IMR-90 (cell line): ENCODE data around the gene LENEP. TPM values are rescaled to one million over a fixed set of nuclear protein-coding genes. Genes with fewer than 3 reads are reported as not detected.

Experiments used
- ATAC-seq: fragments of 200-7000 bp; cut with Tn5 transposase; 2 replicates; pipeline ENCODE4 v1.9.1; 2020; ENCODE audit warnings: low read depth, mild to moderate bottlenecking, moderate library complexity
- BruUV-seq: library from RNA; stranded (reverse); fragments of 400-500 nt; replicated peaks from 2 replicates; lab custom pipeline; 2021; lab: Mats Ljungman, UMichigan
- CTCF ChIA-PET: fragments of 300-600 bp; formaldehyde crosslinking; extraction: SDS; loops from one replicate; lab custom pipeline; 2021; ENCODE audit warnings: antibody characterized with exemption; lab: Yijun Ruan, JAX
- POLR2A ChIA-PET: fragments of 300-600 bp; sonication (Branson Sonifier 250); formaldehyde crosslinking; loops from one replicate; lab custom pipeline; 2022; ENCODE audit warnings: antibody characterized with exemption; ENCODE audit not compliant: unreplicated experiment; lab: Charles Lee
- DNase-seq: peaks from one replicate; pipeline ENCODE4 v3.0.0; 2013
- H2AFZ ChIP-seq: replicated peaks from 2 replicates; pipeline ENCODE3; 2013; ENCODE audit warnings: low read length, mild to moderate bottlenecking; ENCODE audit not compliant: poor library complexity
- H2AK5ac ChIP-seq: 2 replicates; pipeline ENCODE4 v1.6.1; 2013; ENCODE audit warnings: low read depth, low read length, inconsistent platforms
- H2AK9ac ChIP-seq: replicated peaks from 2 replicates; pipeline ENCODE3; 2013; ENCODE audit warnings: mild to moderate bottlenecking, low read depth, low read length, moderate library complexity; ENCODE audit not compliant: poor library complexity
- H2BK120ac ChIP-seq: 2 replicates; pipeline ENCODE4 v1.6.1; 2013; ENCODE audit warnings: low read depth, low read length, inconsistent platforms
- H2BK15ac ChIP-seq: 3 replicates; pipeline ENCODE4 v1.6.1; 2013; ENCODE audit warnings: low read depth, low read length, inconsistent platforms
- H2BK20ac ChIP-seq: 2 replicates; pipeline ENCODE4 v1.6.1; 2013; ENCODE audit warnings: low read depth, mild to moderate bottlenecking, inconsistent platforms, low read length, moderate library complexity
- H2BK5ac ChIP-seq: 2 replicates; pipeline ENCODE4 v1.6.1; 2013; ENCODE audit warnings: mild to moderate bottlenecking, low read depth, low read length, inconsistent platforms; ENCODE audit not compliant: poor library complexity, severe bottlenecking
- H3K14ac ChIP-seq: replicated peaks from 2 replicates; pipeline ENCODE4 v1.6.1; 2013; ENCODE audit warnings: low read depth, low read length, inconsistent platforms
- H3K18ac ChIP-seq: 2 replicates; pipeline ENCODE4 v1.6.1; 2013; ENCODE audit warnings: low read depth, low read length, control low read depth
- H3K23ac ChIP-seq: 2 replicates; pipeline ENCODE4 v1.6.1; 2013; ENCODE audit warnings: low read depth, low read length, inconsistent platforms
- H3K27ac ChIP-seq: 2 replicates; pipeline ENCODE4 v1.5.1; 2013; ENCODE audit warnings: mild to moderate bottlenecking, control low read depth, low read length; ENCODE audit not compliant: insufficient read depth
- H3K27me3 ChIP-seq: 2 replicates; pipeline ENCODE4 v1.6.1; 2013; ENCODE audit warnings: low read length; ENCODE audit not compliant: control insufficient read depth, insufficient read depth
- H3K36me3 ChIP-seq: 2 replicates; pipeline ENCODE4 v1.6.1; 2013; ENCODE audit warnings: low read length, mixed read lengths; ENCODE audit not compliant: control insufficient read depth, insufficient read depth
- H3K4ac ChIP-seq: 2 replicates; pipeline ENCODE4 v1.6.1; 2013; ENCODE audit warnings: low read depth, low read length, inconsistent platforms
- H3K4me1 ChIP-seq: 2 replicates; pipeline ENCODE4 v1.6.1; 2013; ENCODE audit warnings: low read length, mixed read lengths; ENCODE audit not compliant: control insufficient read depth, insufficient read depth
- H3K4me2 ChIP-seq: 2 replicates; pipeline ENCODE4 v1.6.1; 2013; ENCODE audit warnings: low read depth, mild to moderate bottlenecking, control low read depth, low read length, moderate library complexity
- H3K4me3 ChIP-seq: 2 replicates; pipeline ENCODE4 v1.5.1; 2013; ENCODE audit warnings: low read depth, mild to moderate bottlenecking, control low read depth, low read length, moderate library complexity; ENCODE audit not compliant: insufficient read depth
- H3K56ac ChIP-seq: 2 replicates; pipeline ENCODE4 v1.6.1; 2013; ENCODE audit warnings: low read length, inconsistent platforms; ENCODE audit not compliant: insufficient read depth; ENCODE audit errors: extremely low read depth
- H3K79me1 ChIP-seq, 2 experiments: 2 replicates each; pipeline ENCODE4 v1.6.1; 2013; ENCODE audit warnings: low read length in 2 of 2, inconsistent platforms in 1 of 2, low read depth in 1 of 2
- H3K9ac ChIP-seq: 2 replicates; pipeline ENCODE4 v1.6.1; 2013; ENCODE audit warnings: low read depth, low read length, control low read depth
- H3K9me1 ChIP-seq: 2 replicates; pipeline ENCODE4 v1.6.1; 2013; ENCODE audit warnings: low read length, inconsistent platforms; ENCODE audit not compliant: insufficient read depth
- H3K9me3 ChIP-seq: 2 replicates; pipeline ENCODE4 v1.6.1; 2013; ENCODE audit warnings: low read length; ENCODE audit not compliant: control insufficient read depth, insufficient read depth
- H4K20me1 ChIP-seq: 2 replicates; pipeline ENCODE4 v1.6.1; 2013; ENCODE audit warnings: low read length, inconsistent platforms; ENCODE audit not compliant: insufficient read depth
- H4K5ac ChIP-seq: 2 replicates; pipeline ENCODE4 v1.6.1; 2013; ENCODE audit warnings: mild to moderate bottlenecking, low read depth, low read length, control low read depth
- H4K8ac ChIP-seq, 2 experiments: 2 replicates each; pipeline ENCODE4 v1.6.1; 2013; ENCODE audit warnings: low read depth in 2 of 2, low read length in 2 of 2, control low read depth in 1 of 2, inconsistent platforms in 1 of 2
- H4K91ac ChIP-seq: 2 replicates; pipeline ENCODE4 v1.6.1; 2013; ENCODE audit warnings: low read depth, low read length, inconsistent platforms; ENCODE audit not compliant: insufficient read depth
- CEBPB ChIP-seq: IDR thresholded peaks from 2 replicates; pipeline ENCODE4 v1.6.1; 2012; ENCODE audit warnings: low read depth, low read length, improper control_type of control experiment
- CHD1 ChIP-seq: IDR thresholded peaks from 2 replicates; pipeline ENCODE4 v1.6.1; 2012; ENCODE audit warnings: low read depth, low read length, improper control_type of control experiment
- FOS ChIP-seq: fragments of 150-350 bp; IDR thresholded peaks from 2 replicates; pipeline ENCODE4 v1.6.1; 2016; ENCODE audit warnings: low read depth, low read length
- NFE2L2 ChIP-seq: fragments of 150-350 bp; IDR thresholded peaks from 2 replicates; pipeline ENCODE4 v1.6.1; 2016; ENCODE audit warnings: low read depth, mild to moderate bottlenecking, low read length
- RAD21 ChIP-seq: IDR thresholded peaks from 2 replicates; pipeline ENCODE4 v1.6.1; 2012; ENCODE audit warnings: low read length, improper control_type of control experiment
- RCOR1 ChIP-seq: IDR thresholded peaks from 2 replicates; pipeline ENCODE4 v1.6.1; 2012; ENCODE audit warnings: mild to moderate bottlenecking, low read length, improper control_type of control experiment; ENCODE audit not compliant: insufficient replicate concordance
- RFX5 ChIP-seq: IDR thresholded peaks from 2 replicates; pipeline ENCODE4 v1.8.0; 2012; ENCODE audit warnings: low read depth, mild to moderate bottlenecking, low read length, moderate library complexity
- SMC3 ChIP-seq: fragments of 150-350 bp; IDR thresholded peaks from 2 replicates; pipeline ENCODE4 v1.6.1; 2016; ENCODE audit warnings: low read depth, mild to moderate bottlenecking, antibody characterized with exemption, low read length, moderate library complexity
- USF2 ChIP-seq: fragments of 150-350 bp; IDR thresholded peaks from 2 replicates; pipeline ENCODE4 v1.6.1; 2017; ENCODE audit warnings: mild to moderate bottlenecking, antibody characterized with exemption, low read length, low read depth
- WGBS, 2 experiments: methylation state at CpG; one replicate each; pipeline versions ENCODE4 v1.1.5 to v1.1.7; 2013; ENCODE audit warnings: missing lambda C conversion rate in 2 of 2; ENCODE audit not compliant: insufficient read length in 1 of 2; ENCODE audit errors: extremely low coverage in 2 of 2; 5-methylcytosine and 5-hydroxymethylcytosine counted together
- dilution Hi-C: fragments of 300-500 bp; cut with HindIII; formaldehyde crosslinking; loops from one replicate; pipeline ENCODE4 v1.14.3; 2018; ENCODE audit warnings: low sequenced_read_pairs; ENCODE audit not compliant: unreplicated experiment
- in situ Hi-C: fragments of 300-500 bp; cut with MboI; formaldehyde crosslinking; loops from 3 replicates; pipeline ENCODE4 v1.14.3; 2019; ENCODE audit warnings: low sequenced_read_pairs, inconsistent platforms, mixed read lengths
- intact Hi-C: fragments of 100-400 bp; cut with micrococcal nuclease; formaldehyde crosslinking; loops from 2 replicates; pipeline ENCODE4 v1.10.0; 2022
- polyA plus RNA-seq, 3 experiments: library from polyadenylated mRNA; depleted of rRNA; stranded (reverse); fragments of >200 nt; gene quantifications; 2 replicates each; pipeline ENCODE4 v1.2.3, GENCODE V29; 2012; ENCODE audit warnings: low replicate concordance in 1 of 3
- total RNA-seq: library from RNA; depleted of rRNA; stranded (reverse); fragments of >200 nt; gene quantifications from 2 replicates; pipeline ENCODE4 v1.2.3, GENCODE V29; 2012
- TF ChIP-seq, protein P1 (sequence below): fragments of 150-350 bp; IDR thresholded peaks from 2 replicates; pipeline ENCODE4 v1.6.1; 2016; ENCODE audit warnings: low read depth, mild to moderate bottlenecking, low read length, moderate library complexity, borderline replicate concordance

Gene LENEP
- total and polyA plus RNA-seq, 2 of the 4 experiments (the other 2 are of a cell fraction): not detected

DNA sequence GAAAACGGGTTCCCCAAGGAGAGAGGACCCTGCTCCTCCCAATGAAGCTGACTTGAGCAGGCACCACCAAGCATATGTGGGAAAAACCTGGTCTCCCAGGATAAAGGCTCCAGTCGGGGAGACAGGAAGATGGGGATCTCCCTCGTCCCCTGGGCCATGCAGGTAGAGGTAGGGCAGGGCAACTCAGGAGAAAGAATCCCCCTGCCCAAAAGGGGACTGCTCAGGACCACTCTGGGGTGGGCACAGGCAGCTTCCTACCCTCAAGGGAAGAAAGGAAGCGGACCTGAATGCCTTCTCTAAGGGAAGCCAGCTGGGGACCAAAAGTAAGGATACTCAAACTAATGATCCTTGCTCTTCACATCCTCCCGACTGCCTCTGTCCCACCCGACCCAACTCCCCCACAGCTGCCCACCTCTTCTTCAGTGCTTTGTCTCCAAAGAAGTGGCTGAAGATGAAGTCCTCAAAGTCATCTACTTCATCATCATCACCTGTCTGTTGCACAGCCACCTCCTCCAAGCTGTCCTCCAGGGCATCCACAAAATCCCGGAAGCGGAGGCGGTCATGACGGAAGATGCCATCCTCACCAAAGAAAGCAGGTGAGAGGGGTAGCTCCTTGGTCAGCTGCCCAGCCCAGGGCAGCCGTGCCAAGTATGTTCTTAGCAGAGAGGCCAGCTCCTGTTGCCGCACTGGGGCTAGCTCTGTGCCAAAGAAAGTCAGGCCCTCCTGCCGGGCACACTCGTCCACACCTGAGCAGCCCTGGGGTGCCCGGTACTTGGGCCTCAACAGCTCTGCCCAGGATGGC lies 48.0 kb upstream of the LENEP start (continued):
- TF ChIP-seq RCOR1: no peak

DNA sequence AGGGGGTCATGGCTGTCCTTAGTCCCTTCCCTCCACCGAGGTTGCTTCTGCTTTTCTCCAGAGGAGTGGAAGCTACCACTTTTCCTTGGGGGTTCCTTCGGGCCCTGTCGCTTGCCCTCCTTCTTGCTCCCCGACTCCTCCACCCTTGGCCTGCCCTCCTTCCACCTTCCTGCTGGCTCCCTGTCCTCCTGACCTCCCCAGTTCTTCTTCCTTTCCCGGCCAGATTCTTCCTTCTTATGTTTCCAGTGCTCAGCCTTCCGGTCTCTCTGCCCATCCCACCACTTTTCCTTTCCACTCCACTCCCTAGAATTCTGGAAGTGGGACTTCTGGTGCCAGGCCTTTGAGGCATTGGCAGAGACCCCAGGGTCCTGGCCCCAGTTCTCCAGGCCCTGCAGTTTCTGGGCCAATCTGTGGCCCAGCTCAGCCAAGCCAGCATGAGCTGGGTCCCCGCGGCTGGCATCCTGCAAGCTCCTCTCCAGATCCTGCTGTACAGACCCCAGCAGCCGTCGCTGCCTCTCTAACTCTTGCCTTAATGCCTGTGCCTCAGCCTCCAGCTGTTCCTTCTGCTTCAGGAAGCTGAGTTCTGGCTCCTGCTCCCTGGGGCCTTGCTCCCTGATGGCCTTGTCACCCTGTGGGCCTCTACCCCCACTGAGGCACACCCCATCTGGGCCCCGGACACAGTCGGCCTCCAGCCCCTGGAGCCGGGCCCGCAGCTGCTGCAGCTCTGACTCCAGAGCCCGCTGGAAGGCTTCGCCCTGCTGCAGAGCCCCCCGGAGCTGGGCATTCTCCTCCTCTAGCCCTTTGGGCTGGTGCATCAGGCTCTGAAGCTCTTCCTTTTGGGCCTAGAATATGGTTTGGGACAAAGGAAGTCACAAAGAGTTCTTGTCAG lies 47.2 kb upstream of the LENEP start:
- H4K5ac ChIP-seq: no peak overlapping the region
- H3K14ac ChIP-seq: no peak overlapping the region
- no peaks in the 10 kb centered on the region; a peak in 1 of 4 replicates for H3K79me1 ChIP-seq
- no peaks in the 10 kb centered on the region; the same call in 1 of the 2 replicates for H4K20me1 ChIP-seq
- H3K27me3 ChIP-seq: no peaks in the 10 kb centered on the region
- no peak overlapping the region for H3K27ac ChIP-seq
- H4K8ac ChIP-seq: no peak overlapping the region
- no peak overlapping the region for H2BK5ac ChIP-seq
- H3K36me3 ChIP-seq: peaks cover 43% of the 10 kb centered on the region
- intact Hi-C loops (no loop called here), dilution Hi-C loops (no loop called here), in situ Hi-C loops (no loop called here)
- H3K4ac ChIP-seq: no peak overlapping the region
- no peak overlapping the region for H3K4me3 ChIP-seq
- no peak overlapping the region for H2BK120ac ChIP-seq
- no peak overlapping the region for H3K4me2 ChIP-seq
- H3K18ac ChIP-seq: no peak overlapping the region
- no peak overlapping the region for H3K56ac ChIP-seq
- no peak overlapping the region for H2BK20ac ChIP-seq
- DNase-seq (no peak), ATAC-seq (no peak)
- no peak overlapping the region for H3K23ac ChIP-seq
- POLR2A ChIA-PET: no interaction called here
- H3K9me1 ChIP-seq: no peaks in the 10 kb centered on the region
- CTCF ChIA-PET: no interaction called here
- 78% methylated on average over 3 of the region's 17 CpGs; no CpG with 5 or more reads in 1 of the 2 experiments for WGBS, 2 experiments
- H2AFZ ChIP-seq: no peak overlapping the region
- no peak overlapping the region for H2AK9ac ChIP-seq
- no TSS peak for BruUV-seq
- no peaks in the 10 kb centered on the region; the same call in 1 of the 2 replicates for H3K4me1 ChIP-seq
- H2AK5ac ChIP-seq: no peak overlapping the region
- no peak overlapping the region for H4K91ac ChIP-seq
- H3K9me3 ChIP-seq: no peaks in the 10 kb centered on the region
- no peak overlapping the region for H2BK15ac ChIP-seq
- no peak overlapping the region for H3K9ac ChIP-seq
- TF ChIP-seq CHD1 (no peak), FOS (no peak), CEBPB (no peak), SMC3 (no peak), RFX5 (no peak), USF2 (no peak), RAD21 (no peak), NFE2L2 (no peak)
- TF ChIP-seq, protein P1, sequence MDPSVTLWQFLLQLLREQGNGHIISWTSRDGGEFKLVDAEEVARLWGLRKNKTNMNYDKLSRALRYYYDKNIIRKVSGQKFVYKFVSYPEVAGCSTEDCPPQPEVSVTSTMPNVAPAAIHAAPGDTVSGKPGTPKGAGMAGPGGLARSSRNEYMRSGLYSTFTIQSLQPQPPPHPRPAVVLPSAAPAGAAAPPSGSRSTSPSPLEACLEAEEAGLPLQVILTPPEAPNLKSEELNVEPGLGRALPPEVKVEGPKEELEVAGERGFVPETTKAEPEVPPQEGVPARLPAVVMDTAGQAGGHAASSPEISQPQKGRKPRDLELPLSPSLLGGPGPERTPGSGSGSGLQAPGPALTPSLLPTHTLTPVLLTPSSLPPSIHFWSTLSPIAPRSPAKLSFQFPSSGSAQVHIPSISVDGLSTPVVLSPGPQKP: no peak
